ENCODE measurements around the gene CIRBP.

The CIRBP gene

DNA sequence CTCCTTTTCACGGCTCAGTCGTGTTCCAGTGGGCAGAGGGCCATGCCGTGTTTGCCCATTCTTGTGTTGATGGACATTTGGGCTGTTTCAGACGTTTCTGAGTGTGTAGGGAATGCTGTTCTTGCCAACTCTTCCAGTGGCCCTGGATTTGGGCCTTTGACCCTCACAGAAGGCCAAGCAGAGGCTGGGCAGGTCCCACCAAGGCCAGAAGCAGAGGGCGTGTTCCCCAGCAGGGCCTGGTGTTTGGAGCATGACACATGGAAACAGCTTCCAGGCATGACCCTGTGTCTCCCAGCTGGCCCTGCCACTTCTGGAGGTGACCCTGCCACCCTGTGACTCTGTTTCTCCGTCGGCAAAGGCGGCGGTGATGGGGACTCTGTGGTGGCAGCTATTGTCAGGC lies 52.4 kb downstream of the CIRBP start:
- DNase-seq (ENCODE audit: extremely low read depth, low read depth), result no peak
- TF ChIP-seq, protein P1, sequence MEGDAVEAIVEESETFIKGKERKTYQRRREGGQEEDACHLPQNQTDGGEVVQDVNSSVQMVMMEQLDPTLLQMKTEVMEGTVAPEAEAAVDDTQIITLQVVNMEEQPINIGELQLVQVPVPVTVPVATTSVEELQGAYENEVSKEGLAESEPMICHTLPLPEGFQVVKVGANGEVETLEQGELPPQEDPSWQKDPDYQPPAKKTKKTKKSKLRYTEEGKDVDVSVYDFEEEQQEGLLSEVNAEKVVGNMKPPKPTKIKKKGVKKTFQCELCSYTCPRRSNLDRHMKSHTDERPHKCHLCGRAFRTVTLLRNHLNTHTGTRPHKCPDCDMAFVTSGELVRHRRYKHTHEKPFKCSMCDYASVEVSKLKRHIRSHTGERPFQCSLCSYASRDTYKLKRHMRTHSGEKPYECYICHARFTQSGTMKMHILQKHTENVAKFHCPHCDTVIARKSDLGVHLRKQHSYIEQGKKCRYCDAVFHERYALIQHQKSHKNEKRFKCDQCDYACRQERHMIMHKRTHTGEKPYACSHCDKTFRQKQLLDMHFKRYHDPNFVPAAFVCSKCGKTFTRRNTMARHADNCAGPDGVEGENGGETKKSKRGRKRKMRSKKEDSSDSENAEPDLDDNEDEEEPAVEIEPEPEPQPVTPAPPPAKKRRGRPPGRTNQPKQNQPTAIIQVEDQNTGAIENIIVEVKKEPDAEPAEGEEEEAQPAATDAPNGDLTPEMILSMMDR (IDR thresholded peaks at IDR 0.05; ENCODE audit: low read depth, low read length), result no peak

DNA sequence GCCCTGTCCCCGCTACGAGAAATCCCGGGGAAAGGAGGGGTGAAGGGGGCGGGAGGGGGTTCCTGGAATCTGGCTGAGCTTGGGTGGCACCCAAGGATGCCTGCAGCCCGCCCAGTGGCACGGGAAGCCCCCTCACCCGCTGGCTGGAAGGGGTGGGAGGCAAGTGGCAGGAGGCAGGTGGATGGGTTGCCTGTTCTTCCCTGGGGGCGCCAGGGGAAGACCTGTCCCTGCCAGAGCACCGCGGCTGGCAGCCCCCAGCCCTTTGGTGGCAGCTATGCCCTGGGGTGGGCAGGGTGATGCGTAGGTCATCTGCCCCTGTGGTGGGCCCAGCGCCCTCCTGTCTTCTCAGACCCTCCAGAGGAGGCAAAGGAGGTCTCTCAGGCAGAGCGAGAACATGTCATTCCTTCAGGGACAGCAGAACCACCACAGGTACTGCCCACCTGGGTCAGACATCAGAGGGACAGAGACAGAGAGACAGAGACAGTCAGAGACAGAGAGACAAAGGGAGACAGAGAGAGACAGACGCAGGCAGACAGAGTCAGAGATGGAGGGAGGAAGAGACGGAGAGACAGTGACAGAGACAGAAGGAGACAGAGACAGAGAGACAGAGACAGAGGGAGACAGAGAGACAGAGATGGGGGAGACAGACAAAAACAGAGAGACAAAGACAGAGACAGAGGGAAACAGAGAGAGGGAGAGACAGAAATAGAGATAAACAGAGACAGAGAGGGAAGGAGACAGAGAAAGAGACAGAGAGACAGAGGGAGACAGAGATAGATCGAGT lies 53.3 kb downstream of the CIRBP start:
- DNase-seq (ENCODE audit: extremely low read depth, low read depth), result no peak
- TF ChIP-seq, protein P1 (IDR thresholded peaks at IDR 0.05; ENCODE audit: low read depth, low read length), result no peak

DNA sequence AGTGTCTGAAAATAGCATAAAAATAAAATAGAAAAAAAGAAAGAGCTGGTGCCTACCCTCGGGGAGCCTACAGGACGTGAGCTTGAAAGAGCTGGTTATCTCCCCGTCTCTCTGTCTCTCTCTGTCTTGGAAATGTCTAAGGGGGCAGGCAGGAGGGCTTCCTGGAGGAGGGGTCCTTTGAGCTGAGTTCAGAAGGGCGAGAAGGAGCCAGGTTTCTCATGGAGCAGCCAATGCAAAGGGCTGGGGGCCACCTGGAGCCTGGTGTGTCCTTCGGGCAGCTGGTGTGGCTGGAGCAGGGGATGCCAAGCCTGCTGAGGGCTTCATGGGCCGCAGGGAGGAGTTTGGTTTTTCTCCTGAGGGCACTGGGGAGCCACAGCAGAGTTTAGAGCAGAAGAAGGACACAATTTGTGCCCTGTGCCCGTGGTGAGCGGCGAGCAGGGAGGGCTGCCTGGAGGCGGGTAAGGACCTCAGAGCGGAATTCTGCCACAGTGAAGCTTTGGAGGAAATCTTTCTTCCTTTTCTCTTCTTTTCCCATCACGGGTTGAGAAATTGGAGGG lies 55.2 kb downstream of the CIRBP start:
- DNase-seq (ENCODE audit: extremely low read depth, low read depth), result no peak
- TF ChIP-seq, protein P1 (IDR thresholded peaks at IDR 0.05; ENCODE audit: low read depth, low read length), result no peak
